NCI-H1417 treated with DMSO at 0.1 percent for 48 hours (cell line): ENCODE results near the gene TTYH2.

Experiments
- DNase-seq: peaks from one replicate; lab custom pipeline; 2025; lab: John Stamatoyannopoulos, UW

Gene TTYH2

GRCh38 chr17:74216505-74216904 is 3.1 kb downstream of the TTYH2 start:
- DNase-seq: no peak

- DNase-seq: no peak
Observed at GRCh38 chr17:74217037-74217730, 3.8 kb downstream of the TTYH2 start.

GRCh38 chr17:74217888-74218287 is 4.5 kb downstream of the TTYH2 start:
- DNase-seq: no peak

- DNase-seq: no peak
Observed at GRCh38 chr17:74218436-74218835, 5.1 kb downstream of the TTYH2 start.

GRCh38 chr17:74219576-74220133 is 6.3 kb downstream of the TTYH2 start:
- no peak for DNase-seq

GRCh38 chr17:74220219-74220618 is 6.8 kb downstream of the TTYH2 start:
- no peak for DNase-seq

- no peak for DNase-seq
Observed at GRCh38 chr17:74220946-74221818, 7.8 kb downstream of the TTYH2 start.

GRCh38 chr17:74222399-74222798 is 9.0 kb downstream of the TTYH2 start:
- no peak for DNase-seq

- DNase-seq: no peak
Observed at GRCh38 chr17:74223901-74224300, 10.5 kb downstream of the TTYH2 start.

GRCh38 chr17:74224959-74225725 is 11.8 kb downstream of the TTYH2 start:
- DNase-seq: no peak

- DNase-seq: no peak
Observed at GRCh38 chr17:74226252-74226651, 12.9 kb downstream of the TTYH2 start.

- no peak for DNase-seq
Observed at GRCh38 chr17:74227271-74228080, 14.1 kb downstream of the TTYH2 start.

GRCh38 chr17:74228306-74228978 is 15.1 kb downstream of the TTYH2 start:
- DNase-seq: no peak

- no peak for DNase-seq
Observed at GRCh38 chr17:74230896-74231295, 17.5 kb downstream of the TTYH2 start.

- DNase-seq: no peak
Observed at GRCh38 chr17:74231928-74232907, 18.8 kb downstream of the TTYH2 start.

- no peak for DNase-seq
Observed at GRCh38 chr17:74233937-74234336, 20.6 kb downstream of the TTYH2 start.

GRCh38 chr17:74234486-74234885 is 21.1 kb downstream of the TTYH2 start:
- DNase-seq: no peak

GRCh38 chr17:74235040-74235581 is 21.7 kb downstream of the TTYH2 start:
- no peak for DNase-seq

GRCh38 chr17:74235911-74236371 is 22.6 kb downstream of the TTYH2 start:
- DNase-seq: no peak
